Measurements from ENCODE around the gene TNRC6B.

DNA sequence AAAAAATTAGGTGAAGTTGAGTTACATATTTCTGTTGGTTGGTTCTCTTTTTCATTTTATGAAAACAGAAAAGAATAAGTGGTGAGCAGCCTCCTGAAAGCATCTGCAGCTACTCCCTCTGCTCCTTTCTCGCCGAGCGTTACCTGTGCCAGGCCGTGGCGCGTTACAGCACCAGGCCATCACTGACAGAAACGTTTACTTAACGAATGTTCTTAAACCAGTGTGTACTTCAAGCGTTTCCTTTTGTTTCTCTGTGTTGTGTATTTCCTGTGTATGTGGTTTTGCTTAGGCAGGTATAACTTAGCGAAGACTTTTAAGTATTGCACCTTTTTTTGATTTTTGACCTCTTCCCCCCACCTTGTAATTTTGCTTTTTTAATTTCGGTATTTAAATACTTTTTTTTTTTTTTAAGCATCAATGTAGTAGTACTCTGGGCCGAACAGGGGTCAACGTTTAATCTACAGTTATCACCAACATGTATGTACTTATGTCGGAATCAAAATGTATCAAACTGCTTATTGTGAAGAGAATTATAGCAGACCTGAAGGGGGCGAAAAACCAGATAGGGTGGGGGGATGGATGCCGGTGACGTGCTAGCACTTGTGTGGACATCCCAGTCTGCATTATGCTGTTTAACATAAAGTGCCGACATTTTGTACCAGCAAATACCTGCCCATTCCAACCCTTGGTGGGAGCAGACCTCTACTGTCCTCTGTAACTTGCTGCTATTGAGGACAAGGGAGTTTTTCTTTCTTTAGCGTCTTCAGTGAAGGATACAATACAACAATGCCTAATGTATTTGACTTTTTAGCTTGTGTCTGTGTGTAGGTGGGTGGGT, 147.0 kb downstream of the TNRC6B start:
- TF ChIP-seq, protein P1, sequence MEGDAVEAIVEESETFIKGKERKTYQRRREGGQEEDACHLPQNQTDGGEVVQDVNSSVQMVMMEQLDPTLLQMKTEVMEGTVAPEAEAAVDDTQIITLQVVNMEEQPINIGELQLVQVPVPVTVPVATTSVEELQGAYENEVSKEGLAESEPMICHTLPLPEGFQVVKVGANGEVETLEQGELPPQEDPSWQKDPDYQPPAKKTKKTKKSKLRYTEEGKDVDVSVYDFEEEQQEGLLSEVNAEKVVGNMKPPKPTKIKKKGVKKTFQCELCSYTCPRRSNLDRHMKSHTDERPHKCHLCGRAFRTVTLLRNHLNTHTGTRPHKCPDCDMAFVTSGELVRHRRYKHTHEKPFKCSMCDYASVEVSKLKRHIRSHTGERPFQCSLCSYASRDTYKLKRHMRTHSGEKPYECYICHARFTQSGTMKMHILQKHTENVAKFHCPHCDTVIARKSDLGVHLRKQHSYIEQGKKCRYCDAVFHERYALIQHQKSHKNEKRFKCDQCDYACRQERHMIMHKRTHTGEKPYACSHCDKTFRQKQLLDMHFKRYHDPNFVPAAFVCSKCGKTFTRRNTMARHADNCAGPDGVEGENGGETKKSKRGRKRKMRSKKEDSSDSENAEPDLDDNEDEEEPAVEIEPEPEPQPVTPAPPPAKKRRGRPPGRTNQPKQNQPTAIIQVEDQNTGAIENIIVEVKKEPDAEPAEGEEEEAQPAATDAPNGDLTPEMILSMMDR (IDR thresholded peaks at IDR 0.05; ENCODE audit: low read depth, low read length) = no peak
- TF ChIP-seq EZH2phosphoT487 (IDR thresholded peaks at IDR 0.05; ENCODE audit: low read depth) = no peak
